Mucosa of rectum (tissue), 2 donors: Measurements from ENCODE around the gene FGGY.

Source experiments
- H3K27ac ChIP-seq, 2 donors: one replicate each; pipeline ENCODE4 v1.7.0; 2013; ENCODE audit warnings: inconsistent platforms in 2 of 2, low read depth in 2 of 2, low read length in 2 of 2
- H3K27me3 ChIP-seq, 2 donors: one replicate each; pipeline ENCODE4 v1.7.0; 2013; ENCODE audit warnings: low read length in 2 of 2; ENCODE audit not compliant: control insufficient read depth in 2 of 2, insufficient read depth in 2 of 2
- H3K36me3 ChIP-seq, 2 donors: one replicate each; pipeline ENCODE4 v1.7.0; 2013; ENCODE audit warnings: low read length in 2 of 2; ENCODE audit not compliant: control insufficient read depth in 2 of 2, insufficient read depth in 2 of 2
- H3K4me1 ChIP-seq, 2 donors: one replicate each; pipeline ENCODE4 v1.7.0; 2013; ENCODE audit warnings: low read length in 2 of 2, mild to moderate bottlenecking in 1 of 2; ENCODE audit not compliant: control insufficient read depth in 2 of 2, insufficient read depth in 2 of 2
- H3K4me3 ChIP-seq, 2 donors: one replicate each; pipeline ENCODE4 v1.7.0; 2013; ENCODE audit warnings: low read length in 2 of 2
- H3K9ac ChIP-seq, 2 donors: one replicate each; pipeline ENCODE4 v1.7.0; 2013; ENCODE audit warnings: low read length in 2 of 2, low read depth in 1 of 2, mild to moderate bottlenecking in 1 of 2
- H3K9me3 ChIP-seq, 2 donors: one replicate each; pipeline ENCODE4 v1.7.0; 2013; ENCODE audit warnings: low read length in 2 of 2; ENCODE audit not compliant: control insufficient read depth in 2 of 2
- donor health status: healthy.
- donor health status: Normal muscosa, but diverticular disease.

Gene FGGY

DNA sequence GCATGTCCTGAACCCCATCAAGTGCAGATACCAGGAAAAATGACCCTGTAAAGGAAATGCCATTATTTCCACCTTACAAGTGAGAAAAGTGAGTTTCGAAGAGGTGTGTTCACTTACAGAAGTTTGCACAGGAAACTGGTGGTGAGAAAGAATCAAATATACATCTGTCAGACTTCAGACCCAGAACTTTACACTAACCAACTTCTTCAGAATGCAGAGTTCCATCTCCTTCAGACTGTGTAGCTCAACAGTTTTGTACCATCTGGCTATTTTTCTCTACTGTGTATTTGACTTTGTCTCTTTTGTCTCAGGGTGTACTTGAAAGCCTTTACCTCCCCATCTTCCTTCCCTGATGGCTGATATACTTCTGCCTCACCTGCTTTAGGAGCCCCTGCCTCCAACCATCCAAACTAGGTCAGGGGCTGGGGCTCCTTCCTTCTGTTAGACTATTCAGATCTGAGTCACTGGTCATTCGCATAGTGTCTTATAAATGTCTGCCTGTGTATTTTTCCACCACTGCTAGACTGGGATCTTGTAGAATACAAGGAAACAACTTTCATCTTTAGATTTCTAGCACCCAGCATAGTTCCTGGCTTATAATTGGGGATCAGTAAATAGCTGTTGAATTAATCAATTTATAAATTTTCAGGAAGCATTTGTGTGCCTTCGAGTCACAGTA is 247.9 kb downstream of the FGGY start:
- H3K27ac ChIP-seq: no peak overlapping the region

DNA sequence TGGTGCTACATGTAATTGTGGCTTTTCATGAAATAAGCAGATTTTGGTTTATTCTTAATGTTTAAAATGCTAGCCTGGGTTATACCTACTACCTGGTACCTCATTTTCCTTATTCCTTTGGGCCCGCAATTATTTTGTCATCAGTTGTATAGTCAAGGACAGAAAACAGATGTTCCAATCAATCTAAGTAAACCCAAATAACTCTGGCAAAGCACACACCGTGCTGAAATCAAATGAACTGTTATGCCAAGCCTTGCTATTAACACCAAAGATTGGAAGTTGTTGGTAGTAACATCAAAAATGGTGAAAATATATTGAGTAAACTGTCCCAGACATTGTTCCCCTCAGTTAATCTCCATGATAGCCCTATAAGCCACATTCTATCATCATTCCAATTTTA is 248.9 kb downstream of the FGGY start:
- no peak overlapping the region for H3K9ac ChIP-seq
- no peaks in the 10 kb centered on the region for H3K27me3 ChIP-seq
- H3K4me3 ChIP-seq: no peak overlapping the region
- H3K36me3 ChIP-seq: no peaks in the 10 kb centered on the region
- H3K4me1 ChIP-seq: peaks cover 0 to 3% of the 10 kb centered on the region in 2 donors
- no peak overlapping the region for H3K27ac ChIP-seq
- H3K9me3 ChIP-seq: no peaks in the 10 kb centered on the region

More for the DNA sequence above, 247.9 kb downstream of the FGGY start:
- no peaks in the 10 kb centered on the region for H3K27me3 ChIP-seq
- H3K36me3 ChIP-seq: no peaks in the 10 kb centered on the region
- no peak overlapping the region for H3K4me3 ChIP-seq
- H3K9ac ChIP-seq: no peak overlapping the region
- H3K9me3 ChIP-seq: no peaks in the 10 kb centered on the region
- H3K4me1 ChIP-seq: peaks cover 0 to 3% of the 10 kb centered on the region in 2 donors

DNA sequence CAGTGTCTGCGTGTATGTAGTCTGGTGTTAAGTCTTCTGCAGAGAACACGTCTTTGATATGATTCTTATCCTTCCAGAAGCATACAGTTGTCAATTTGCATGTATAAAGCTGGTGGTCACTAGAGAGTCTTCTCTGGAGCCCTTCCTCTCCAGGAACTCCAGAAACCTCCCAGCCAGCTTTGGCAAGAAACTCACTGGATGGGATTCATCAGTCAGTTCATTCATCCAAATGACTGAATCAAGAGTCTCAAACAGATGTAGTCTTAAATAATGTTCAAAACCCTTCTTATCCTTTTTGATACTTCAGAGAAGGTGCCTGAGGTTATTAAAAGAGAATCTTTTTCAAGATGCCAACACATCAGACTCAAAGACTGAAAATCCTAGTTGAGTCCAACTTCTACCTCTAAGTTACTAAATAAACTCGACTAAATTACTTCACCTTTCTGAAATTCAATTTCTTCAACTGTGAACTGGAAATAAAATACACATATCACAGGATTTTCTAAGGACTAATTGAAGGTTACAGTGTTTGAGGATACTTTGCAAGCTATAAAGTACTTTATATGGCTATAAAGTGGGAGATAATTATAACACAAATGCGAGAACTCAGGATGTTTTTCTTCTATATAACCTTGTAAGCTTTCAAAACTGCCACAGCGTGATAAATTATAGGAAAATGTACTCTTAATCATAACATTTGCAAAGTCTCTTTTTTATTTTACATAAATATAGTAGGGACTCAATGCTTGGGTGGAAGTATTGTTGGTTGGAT is 252.4 kb downstream of the FGGY start:
- H3K4me3 ChIP-seq: no peak overlapping the region
- no peak overlapping the region for H3K27ac ChIP-seq
- H3K27me3 ChIP-seq: no peaks in the 10 kb centered on the region
- H3K9ac ChIP-seq: no peak overlapping the region
- H3K9me3 ChIP-seq: no peaks in the 10 kb centered on the region
- no peaks in the 10 kb centered on the region for H3K4me1 ChIP-seq
- no peaks in the 10 kb centered on the region for H3K36me3 ChIP-seq

DNA sequence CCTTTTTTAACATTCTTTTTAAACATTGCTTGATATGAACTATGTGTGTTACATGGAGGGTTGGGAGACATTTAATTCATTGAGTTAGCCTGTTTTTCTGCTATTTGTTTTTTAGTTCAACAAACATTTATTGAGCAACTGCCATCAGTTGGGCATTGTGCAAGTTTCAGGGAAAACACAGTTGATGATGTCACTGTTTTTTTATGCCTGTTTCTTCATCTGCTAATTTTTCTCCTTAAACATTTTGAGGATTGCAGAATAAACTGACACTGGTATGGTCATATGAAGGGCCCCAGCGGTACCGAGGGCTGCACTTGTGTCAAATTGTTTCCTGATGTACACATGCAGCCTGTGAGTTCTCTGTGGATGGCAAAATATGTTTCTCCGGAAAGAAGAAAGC is 253.0 kb downstream of the FGGY start:
- H3K9me3 ChIP-seq: no peaks in the 10 kb centered on the region
- no peak overlapping the region for H3K27ac ChIP-seq
- H3K4me3 ChIP-seq: no peak overlapping the region
- H3K27me3 ChIP-seq: no peaks in the 10 kb centered on the region
- no peak overlapping the region for H3K9ac ChIP-seq
- no peaks in the 10 kb centered on the region for H3K36me3 ChIP-seq
- H3K4me1 ChIP-seq: no peaks in the 10 kb centered on the region

DNA sequence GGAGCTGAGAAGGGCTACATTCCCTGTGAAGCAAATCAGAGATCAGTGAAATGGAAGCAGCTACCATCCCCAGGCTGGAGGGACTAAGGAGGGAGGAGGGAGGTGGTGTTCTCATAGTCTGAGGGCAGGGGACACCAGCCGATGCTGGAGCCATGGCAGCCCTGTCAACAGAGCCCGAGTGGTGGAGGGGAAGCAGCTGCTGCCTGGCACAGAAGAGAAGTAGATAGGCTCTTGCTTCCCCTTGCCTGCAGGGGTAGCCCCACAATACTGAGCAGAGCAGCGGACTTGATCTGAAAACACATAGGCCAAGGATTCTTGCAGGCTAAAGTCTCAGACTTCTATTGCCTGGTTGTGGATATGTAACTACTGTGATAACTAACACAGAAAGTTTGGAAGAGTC is 255.1 kb downstream of the FGGY start:
- H3K4me3 ChIP-seq: no peak overlapping the region
- H3K27me3 ChIP-seq: no peaks in the 10 kb centered on the region
- no peaks in the 10 kb centered on the region for H3K4me1 ChIP-seq
- H3K9ac ChIP-seq: no peak overlapping the region
- no peaks in the 10 kb centered on the region for H3K9me3 ChIP-seq
- no peaks in the 10 kb centered on the region for H3K36me3 ChIP-seq
- no peak overlapping the region for H3K27ac ChIP-seq

DNA sequence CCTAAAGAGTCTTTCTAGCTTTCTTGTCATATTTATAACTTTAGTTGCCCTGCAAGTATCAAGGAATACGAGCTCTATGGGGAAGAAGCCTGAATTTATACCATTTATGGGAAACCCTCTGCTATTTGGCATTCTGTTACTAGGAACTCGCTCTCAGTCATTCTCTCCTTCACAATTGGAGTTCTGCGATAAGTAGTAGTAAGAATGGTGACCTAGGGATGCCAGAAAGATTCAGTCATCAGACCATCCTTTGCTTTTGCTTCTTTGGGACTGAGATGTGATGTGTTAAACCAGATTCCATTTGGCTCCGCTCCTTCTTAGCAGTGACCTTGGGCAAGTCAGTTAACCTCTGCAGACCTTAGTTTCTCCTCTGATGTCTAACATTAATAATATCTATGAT is 256.5 kb downstream of the FGGY start:
- Histone ChIP-seq H3K27ac (no peak overlapping the region), H3K36me3 (no peaks in the 10 kb centered on the region), H3K9ac (no peak overlapping the region), H3K27me3 (no peaks in the 10 kb centered on the region), H3K4me3 (no peak overlapping the region), H3K4me1 (no peaks in the 10 kb centered on the region), H3K9me3 (no peaks in the 10 kb centered on the region)

DNA sequence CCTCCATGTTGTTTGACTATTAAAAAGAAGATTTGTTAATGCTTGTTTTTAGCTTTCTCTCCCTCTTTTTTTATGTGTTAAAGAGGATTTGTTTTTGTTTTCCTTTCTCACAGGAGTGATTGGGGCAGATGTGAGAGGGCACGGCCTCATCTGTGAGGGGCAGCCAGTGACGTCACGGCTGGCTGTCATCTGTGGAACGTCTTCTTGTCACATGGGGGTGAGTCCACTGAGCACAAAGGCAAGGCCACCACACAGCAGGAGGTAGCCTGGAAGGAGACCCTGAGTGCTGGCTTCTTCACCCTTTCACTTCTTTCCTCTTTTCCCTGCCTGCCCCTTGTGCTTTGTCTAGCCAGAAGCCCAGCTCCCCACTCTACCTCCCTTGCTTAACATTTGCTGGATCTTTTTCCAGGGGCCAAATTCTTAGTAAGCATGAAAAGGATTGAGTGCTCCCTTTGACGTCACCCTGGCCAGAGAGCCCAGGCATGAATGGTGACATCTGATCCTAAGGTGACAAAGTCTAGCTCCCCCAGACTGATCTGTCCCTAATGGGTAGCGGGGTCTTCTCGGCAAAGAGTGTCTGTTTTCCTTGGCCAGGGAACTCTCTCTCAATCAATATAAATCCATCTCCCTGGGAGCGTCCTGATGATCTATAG is 257.2 kb downstream of the FGGY start:
- H3K36me3 ChIP-seq: no peaks in the 10 kb centered on the region
- H3K9me3 ChIP-seq: no peaks in the 10 kb centered on the region
- H3K27ac ChIP-seq: no peak overlapping the region
- H3K4me1 ChIP-seq: no peaks in the 10 kb centered on the region
- no peak overlapping the region for H3K9ac ChIP-seq
- H3K27me3 ChIP-seq: no peaks in the 10 kb centered on the region
- H3K4me3 ChIP-seq: no peak overlapping the region

GRCh38 chr1:59554752-59555151 is 257.9 kb downstream of the FGGY start:
- H3K27ac ChIP-seq: no peak overlapping the region
- H3K4me1 ChIP-seq: no peaks in the 10 kb centered on the region
- no peaks in the 10 kb centered on the region for H3K36me3 ChIP-seq
- no peaks in the 10 kb centered on the region for H3K27me3 ChIP-seq
- H3K9ac ChIP-seq: no peak overlapping the region
- no peak overlapping the region for H3K4me3 ChIP-seq
- no peaks in the 10 kb centered on the region for H3K9me3 ChIP-seq

DNA sequence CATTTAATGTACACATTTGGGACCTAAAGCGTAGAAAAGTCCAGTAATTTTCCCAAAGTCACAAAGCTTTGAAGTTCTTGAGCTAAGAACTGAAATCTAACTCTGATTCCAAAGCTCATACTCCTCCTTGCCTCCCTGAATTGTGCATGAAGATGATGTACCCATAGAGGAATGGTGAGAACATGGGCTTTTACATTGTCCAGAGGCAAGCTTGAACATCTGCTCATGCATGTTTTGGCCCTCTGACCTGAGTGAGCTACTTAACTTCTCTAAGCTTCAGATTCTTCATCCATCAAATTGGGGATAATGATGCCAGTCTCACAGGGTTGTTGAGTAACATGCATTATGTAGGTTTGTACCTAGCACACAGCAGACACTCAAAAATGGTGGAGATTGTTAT is 259.5 kb downstream of the FGGY start:
- no peak overlapping the region for H3K4me3 ChIP-seq
- no peak overlapping the region for H3K9ac ChIP-seq
- no peaks in the 10 kb centered on the region for H3K36me3 ChIP-seq
- no peaks in the 10 kb centered on the region for H3K4me1 ChIP-seq
- H3K9me3 ChIP-seq: no peaks in the 10 kb centered on the region
- no peaks in the 10 kb centered on the region for H3K27me3 ChIP-seq
- H3K27ac ChIP-seq: no peak overlapping the region

DNA sequence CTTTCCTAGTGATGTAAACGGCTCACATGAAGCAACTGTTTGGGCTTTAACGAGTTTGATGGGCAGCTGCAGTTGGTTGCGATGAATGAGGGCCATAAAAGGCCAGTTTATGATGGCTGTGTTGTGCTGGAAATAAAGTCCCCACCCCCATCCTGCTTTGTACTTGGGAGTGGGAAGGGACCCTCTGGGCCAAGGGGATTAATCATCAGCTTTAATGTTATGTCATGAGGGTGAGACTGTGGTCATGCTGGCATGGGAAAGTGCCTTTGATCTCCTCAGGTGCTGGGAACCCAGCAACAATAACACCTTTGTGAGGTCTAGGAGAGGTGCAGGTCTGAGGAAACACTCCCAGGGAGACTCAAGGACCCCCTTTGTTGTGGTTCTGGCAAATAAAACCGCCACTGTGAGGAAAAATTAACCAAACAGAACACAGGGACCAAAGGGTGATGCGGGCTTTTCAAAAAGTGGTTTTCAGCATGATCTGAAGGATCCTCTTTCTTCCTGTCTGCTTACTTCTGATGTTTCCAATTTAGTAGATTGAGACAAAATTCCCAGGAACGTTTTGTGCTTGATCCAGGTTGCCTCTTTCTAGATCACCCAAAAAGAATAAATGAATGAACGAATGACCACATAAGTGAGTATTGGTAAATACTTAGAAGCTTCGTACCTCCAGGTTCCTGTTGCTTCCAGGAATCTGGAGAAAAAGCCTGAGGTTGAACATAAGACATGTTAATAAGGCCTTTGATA is 260.1 kb downstream of the FGGY start:
- Histone ChIP-seq H3K4me1 (no peaks in the 10 kb centered on the region), H3K27ac (no peak overlapping the region), H3K27me3 (no peaks in the 10 kb centered on the region), H3K9me3 (no peaks in the 10 kb centered on the region), H3K9ac (no peak overlapping the region), H3K4me3 (no peak overlapping the region), H3K36me3 (no peaks in the 10 kb centered on the region)
